GM18867 (cell line): Measurements from ENCODE around the gene AMH.
A peak's percentile ranks its signal among the peaks of the same experiment; 100 is the strongest.

Source experiments
- ATAC-seq: cut with Tn5 transposase; IDR thresholded peaks from one replicate; pipeline ENCODE4 v1.9.1; 2021; ENCODE audit warnings: mild to moderate bottlenecking, moderate library complexity; ENCODE audit not compliant: unreplicated experiment

AMH gene

GRCh38 chr19:2247433-2248101, 1.6 kb upstream of the AMH start:
- no peak for ATAC-seq

- no peak for ATAC-seq
Measured at GRCh38 chr19:2248136-2249009, 750 bp upstream of the AMH start.

- ATAC-seq: no peak
Measured at GRCh38 chr19:2249880-2250765, 1.0 kb downstream of the AMH start.

DNA sequence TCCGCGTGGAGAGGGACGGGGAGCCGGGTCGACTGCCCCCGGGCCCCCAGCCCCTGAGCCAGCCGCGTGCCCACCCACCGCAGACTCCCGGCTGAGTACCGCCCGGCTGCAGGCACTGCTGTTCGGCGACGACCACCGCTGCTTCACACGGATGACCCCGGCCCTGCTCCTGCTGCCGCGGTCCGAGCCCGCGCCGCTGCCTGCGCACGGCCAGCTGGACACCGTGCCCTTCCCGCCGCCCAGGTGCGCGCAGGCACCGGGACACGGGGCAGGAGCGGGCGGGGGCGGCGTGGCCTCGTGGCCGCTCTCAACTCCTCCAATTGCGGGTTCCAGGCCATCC, 1.6 kb downstream of the AMH start:
- ATAC-seq: no peak

DNA sequence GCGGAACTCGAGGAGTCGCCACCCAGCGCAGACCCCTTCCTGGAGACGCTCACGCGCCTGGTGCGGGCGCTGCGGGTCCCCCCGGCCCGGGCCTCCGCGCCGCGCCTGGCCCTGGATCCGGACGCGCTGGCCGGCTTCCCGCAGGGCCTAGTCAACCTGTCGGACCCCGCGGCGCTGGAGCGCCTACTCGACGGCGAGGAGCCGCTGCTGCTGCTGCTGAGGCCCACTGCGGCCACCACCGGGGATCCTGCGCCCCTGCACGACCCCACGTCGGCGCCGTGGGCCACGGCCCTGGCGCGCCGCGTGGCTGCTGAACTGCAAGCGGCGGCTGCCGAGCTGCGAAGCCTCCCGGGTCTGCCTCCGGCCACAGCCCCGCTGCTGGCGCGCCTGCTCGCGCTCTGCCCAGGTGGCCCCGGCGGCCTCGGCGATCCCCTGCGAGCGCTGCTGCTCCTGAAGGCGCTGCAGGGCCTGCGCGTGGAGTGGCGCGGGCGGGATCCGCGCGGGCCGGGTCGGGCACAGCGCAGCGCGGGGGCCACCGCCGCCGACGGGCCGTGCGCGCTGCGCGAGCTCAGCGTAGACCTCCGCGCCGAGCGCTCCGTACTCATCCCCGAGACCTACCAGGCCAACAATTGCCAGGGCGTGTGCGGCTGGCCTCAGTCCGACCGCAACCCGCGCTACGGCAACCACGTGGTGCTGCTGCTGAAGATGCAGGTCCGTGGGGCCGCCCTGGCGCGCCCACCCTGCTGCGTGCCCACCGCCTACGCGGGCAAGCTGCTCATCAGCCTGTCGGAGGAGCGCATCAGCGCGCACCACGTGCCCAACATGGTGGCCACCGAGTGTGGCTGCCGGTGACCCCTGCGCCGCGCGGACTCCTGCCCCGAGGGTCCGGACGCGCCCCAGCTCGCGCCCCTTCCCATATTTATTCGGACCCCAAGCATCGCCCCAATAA, 2.3 kb downstream of the AMH start:
- ATAC-seq: no peak

GRCh38 chr19:2252055-2252796, 3.1 kb downstream of the AMH start:
- no peak for ATAC-seq

- ATAC-seq: no peak
Measured at GRCh38 chr19:2252797-2253105, 3.6 kb downstream of the AMH start.

- ATAC-seq: no peak
Measured at GRCh38 chr19:2253106-2254063, 4.3 kb downstream of the AMH start.

GRCh38 chr19:2254064-2254872, 5.1 kb downstream of the AMH start:
- ATAC-seq: no peak

- no peak for ATAC-seq
Measured at GRCh38 chr19:2255112-2255845, 6.2 kb downstream of the AMH start.

GRCh38 chr19:2255982-2256685, 7.0 kb downstream of the AMH start, which contains the start of gene JSRP1:
Gene JSRP1, minus strand, starts transcription at chr19:2256417. Its CDS starts 1,103 bp downstream, at chr19:2255314.
- no peak for ATAC-seq

GRCh38 chr19:2259336-2259735, 10.2 kb downstream of the AMH start:
- no peak for ATAC-seq

DNA sequence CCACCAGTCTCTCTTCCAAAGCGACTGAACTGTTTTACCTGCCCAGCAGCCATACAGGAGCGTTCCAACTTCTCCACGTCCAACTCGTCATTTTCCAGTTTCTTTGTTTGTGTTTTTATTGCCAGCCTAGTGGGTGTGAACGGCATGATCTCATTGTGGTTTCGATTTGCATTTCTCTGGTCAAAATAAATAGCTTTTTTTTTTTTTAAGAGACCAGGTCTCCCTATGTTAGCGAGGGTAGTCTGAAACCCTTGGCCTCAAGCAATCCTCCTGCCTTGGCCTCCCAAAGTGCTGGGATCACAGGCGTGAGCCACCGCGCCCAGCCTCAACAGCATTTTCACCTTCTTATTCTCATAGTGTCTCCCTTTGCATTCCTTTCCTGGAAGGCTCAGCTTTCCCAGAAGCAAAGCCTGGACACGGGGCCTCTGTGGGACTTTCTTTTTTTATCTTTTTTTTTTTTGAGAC, 11.2 kb downstream of the AMH start:
- ATAC-seq: peak; percentile 40

DNA sequence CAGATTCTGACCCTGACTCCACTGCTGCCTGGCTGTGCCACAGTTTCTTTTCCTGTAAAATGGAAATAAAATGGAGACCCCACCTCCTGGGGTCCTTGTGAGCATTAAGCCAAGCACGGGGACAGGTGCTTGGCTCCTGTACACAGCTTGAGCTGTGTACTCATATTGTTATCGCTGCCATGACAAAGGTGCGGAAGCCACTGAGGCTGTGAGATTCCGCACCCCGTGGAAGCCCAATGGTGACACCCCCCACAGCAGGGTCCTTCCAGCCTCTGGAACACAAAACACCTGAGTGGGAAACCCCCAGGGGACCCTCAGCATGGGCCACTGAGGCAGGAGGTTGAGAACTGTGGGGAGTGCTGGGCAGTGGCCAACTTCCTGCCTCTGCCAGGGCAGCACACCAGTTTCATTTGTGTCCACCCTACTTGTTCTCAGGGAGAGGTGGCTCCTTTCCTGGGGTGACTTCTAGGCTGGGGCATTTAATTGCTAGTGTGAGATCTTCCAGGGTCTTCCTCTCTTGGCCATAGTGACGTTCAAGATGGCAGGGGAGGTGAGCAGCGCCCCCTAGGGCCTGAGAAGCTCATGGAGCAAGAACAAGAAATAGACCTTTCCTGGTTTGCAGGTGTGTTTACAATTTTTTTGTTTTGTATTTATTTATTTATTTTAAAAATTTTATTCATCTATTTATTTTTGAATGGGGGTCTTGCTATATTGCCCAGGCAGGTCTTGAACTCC, 12.5 kb downstream of the AMH start:
- no peak for ATAC-seq

GRCh38 chr19:2266183-2266993, 17.3 kb downstream of the AMH start:
- ATAC-seq: no peak
